HG03280 (cell line): Measurements from ENCODE around the gene TTN.

Experiments used
- ATAC-seq: cut with Tn5 transposase; IDR thresholded peaks from one replicate; pipeline ENCODE4 v1.9.1; 2021; ENCODE audit warnings: mild to moderate bottlenecking, moderate library complexity; ENCODE audit not compliant: unreplicated experiment

The TTN gene

DNA sequence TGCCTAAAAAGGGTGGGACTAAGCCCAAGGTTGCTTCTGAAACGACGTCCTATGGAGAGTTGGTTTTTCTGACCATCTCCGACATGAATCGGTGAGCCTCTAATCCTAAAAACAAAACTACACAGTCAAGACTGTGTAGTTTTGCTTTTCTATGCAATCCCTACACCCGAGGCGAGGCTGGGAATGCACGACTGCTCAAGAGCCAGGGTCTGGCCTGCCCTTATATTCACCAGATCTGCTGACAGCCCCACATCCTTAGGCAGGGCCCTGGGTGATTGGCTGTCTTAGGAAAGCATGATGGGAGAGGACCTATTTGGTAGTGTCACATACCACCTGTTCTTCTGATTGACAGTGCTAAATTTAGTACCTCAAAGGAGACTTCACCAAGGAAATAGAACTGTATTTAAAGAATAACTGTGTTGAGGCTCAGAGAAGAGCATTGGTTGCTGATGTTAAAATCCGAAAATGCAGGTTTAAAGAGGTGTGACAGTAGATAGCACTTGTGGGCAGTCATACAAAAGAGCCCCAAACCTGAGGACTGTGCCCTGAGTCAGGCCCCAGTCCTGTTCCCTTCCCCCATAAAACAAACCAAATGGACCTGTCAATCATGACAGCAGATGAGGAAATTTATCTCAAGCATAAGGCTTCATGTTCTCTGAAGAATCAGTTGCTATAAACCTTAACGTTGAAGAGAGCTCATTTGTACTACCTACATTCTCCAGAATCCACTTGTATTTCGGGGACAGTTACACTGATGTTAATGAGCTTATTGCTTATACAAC, at the start of gene TTN:
TSS of gene TTN (minus strand) at position 197 of the 782 bp plus-strand sequence. CDS start 2,781 bp downstream, outside the sequence.
- ATAC-seq = no peak

DNA sequence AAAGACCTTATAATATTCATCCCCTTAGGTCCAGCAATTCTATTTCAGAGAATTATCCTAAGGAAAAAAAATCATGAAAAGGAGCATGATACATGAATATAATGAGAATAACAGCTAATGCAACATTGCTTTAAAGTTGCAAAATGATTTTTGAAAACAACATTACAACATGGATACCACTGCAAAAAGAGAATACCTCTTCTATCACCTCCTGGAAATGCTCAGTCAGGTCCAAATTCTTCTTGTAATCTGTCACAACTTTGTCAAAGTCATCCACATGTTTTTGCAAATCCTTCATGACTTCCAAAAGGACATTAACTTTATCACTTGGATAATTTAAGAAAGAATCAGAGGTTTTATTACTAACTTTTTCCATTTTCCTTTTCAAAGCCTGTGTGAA, 47.9 kb upstream of the TTN start:
- ATAC-seq = no peak

DNA sequence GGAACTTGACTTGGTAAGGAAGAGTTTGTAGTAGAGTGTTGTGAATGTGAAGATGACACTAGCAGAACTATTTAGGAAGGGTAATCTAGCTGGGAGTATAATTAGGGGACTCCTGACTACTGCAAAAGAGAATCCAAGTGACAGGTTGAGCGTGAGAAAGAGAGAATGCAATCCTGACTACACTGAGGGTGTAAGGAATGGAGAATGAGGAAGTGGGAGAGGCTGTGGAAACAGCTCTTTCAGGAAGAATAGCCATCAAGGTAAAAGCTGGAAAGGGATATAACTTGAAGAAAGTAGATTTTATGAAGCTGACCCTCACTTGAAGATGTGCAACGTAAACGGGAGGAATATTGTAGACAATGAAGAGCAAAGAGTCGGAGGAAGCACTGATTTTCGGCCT, 41.1 kb upstream of the TTN start:
- no peak for ATAC-seq

DNA sequence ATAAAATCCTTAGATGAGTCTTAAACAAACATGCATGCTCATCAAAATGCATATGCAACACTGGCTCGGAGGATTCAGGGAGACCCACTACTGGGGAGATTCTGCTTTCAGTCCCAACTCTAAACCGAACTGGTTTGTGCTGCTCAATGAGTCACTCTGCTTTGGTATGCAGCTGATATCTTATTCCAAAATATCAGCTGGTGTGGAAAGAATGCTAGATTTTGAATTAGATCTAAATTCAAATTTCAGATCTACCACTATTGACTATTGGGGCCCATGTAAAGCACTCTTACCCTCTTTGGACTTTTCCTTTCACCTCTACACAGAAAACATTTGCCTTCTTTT, 39.2 kb upstream of the TTN start:
- ATAC-seq = no peak

DNA sequence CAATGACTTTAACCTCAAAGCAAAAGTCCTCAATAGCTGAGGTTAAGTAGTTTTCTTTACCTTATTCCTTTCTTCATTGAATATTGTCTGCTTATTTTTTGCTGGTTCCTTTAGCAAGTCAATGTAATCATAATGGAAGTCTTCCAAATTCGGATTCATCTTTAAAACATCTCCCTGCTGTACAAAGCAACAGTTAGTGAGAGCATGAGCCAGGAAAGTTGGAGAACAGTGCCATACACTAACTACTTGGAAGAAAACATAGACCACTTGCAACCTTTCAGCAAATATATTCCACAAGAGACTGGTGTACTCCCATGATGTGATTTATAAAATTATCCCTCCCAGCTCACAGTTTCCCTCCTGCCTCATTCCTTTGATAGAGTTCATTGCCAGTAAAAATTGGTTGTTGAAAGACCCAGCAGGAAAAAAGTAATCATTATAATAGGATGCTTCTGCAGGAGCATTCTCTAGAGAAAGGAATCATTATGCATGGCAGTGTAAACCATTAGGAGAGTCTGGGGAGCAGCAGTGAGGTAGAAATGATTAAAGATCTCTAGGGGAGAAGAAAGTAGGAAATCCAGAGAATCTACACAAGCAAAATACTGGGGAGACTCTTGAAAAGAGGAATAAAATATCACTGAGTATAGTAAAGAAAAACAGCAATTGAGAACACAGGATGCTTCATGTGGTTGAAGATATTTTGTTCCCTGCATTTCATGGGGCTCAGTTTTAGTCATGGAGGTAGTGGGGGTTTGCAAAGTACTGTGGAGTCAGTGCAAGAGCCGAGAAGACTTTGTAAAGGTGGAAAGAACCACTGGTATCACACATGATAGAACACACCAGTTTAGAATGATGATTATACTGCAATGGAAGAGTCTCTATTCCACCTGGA, 38.6 kb upstream of the TTN start:
- ATAC-seq = no peak

DNA sequence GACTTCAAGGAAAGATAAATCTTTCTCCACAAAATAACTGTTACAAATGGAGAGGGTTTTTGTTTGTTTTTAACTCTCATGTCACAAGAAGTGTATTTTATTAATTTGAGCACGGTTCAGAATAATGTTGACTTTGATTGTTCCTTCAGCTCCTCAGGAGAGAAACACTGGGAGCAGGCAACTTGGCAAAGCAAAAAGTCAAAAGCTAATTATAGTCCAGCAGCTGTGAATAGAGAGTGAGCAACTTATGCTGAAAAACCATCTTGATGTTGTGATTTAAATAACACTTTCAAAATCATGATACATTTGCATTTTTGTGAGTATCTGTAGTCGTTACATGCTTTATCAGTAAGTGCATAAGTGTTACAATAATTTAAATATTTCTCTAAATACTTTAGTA, 37.5 kb upstream of the TTN start:
- no peak for ATAC-seq

DNA sequence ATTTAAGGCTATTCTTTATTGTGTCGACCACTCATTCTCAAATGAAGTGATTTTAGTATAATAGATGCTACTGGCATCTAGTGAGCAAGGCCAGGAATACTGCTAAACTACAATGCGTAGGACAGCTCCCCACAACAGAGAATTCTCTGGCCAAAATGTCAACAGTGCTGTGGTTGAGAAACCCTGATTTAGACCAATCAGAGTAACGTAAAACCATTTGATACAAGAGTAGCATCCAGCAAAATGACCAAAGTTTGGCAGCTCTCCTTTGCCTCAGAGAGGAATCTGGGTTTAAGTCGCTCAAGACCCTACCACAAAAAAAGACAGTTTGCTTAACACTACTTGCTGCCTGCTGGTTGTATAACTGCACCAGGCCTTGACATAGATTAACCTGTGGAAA, 37.0 kb upstream of the TTN start:
- ATAC-seq = no peak

DNA sequence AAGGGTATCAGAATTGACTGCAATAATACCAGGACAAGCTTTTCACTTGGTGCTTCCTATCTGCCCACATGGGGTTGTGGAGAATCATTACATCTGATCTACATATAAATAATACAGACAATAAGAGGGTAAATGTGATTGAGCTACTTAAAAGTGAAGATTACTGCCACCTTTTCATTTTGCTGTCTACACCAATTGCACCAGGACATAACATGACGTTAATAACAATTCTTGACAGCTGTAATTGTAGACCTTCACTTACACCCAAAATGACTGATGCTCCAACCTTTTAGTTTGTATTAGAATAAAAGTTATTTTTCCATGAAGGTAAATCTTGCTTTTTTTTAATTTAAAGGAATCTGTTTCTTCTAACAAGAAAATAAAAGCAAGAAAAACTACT, 36.5 kb upstream of the TTN start:
- ATAC-seq = no peak

DNA sequence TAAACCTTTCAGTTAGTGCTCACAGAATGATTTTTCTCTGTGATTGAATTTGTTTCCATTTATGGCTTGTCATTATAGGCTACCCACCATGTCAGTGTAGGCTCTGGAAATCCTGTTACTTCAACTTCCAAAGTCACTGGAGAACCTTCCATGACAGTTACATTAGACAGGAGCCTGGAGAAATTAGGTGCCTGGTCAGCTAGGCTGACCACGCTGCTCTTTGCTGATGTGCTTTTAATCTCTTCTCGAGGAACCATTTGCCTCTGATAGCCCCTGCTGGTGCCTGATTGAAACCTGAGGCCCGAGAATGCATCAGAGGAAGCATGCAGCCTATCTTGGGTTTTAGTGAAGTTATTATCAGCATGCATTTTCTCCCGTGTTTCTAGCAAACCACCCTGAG, 29.6 kb upstream of the TTN start:
- ATAC-seq = no peak

DNA sequence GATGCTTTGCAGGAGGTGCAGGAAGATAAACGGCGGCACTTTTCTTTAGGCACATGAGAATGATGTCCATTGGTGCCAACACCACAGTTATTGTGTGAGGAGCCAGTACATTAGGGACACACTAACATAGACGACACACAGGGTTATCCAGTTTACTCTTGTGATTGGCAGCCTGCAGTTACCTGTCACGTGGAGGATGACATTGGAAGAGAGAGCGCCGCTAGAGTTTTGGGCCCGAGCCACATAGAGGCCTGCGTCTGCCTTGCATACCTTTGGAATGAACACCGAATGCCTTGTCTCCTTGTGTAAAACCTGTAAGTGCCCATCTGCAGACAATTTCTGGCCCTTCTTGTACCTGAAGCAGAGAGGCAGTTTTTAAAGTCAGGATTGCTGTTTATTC, 26.9 kb upstream of the TTN start:
- ATAC-seq = no peak

DNA sequence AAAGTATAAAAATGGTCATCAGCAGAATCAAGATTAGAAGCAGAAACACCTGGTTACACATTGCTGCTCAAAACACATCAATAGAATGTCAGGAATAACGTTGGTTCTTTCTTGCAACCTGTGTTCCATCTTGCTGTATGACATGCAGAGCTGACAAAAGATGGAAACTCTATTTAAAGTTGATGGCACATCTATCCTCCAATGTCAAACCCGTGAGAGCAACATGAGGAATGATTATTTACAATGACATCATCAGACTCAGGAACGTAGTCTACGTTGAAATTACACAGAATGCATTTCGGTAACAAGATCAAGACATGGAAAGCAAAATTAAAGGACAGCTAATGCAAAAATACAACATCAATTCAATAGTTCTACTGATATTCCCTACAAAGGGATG, 26.2 kb upstream of the TTN start:
- ATAC-seq = no peak

DNA sequence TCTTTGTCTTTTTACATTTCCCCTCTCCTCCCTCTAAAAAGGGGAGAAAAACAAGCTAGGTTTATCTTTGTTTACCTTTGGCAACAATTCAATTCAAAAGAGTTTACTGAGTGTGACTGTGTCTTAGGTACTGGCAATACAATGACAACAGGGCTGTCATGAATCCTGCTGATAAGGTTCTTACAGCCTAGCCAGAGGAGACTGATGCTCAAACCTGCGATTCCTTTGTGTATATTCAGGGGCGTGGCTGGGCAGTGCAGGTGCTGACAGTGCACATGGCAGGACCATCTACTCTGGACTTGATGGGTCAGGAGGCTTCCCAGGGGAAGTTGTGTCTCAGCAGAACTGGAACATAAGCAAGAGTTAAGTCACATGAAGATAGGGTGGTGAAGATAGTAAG, 23.2 kb upstream of the TTN start:
- ATAC-seq = no peak

DNA sequence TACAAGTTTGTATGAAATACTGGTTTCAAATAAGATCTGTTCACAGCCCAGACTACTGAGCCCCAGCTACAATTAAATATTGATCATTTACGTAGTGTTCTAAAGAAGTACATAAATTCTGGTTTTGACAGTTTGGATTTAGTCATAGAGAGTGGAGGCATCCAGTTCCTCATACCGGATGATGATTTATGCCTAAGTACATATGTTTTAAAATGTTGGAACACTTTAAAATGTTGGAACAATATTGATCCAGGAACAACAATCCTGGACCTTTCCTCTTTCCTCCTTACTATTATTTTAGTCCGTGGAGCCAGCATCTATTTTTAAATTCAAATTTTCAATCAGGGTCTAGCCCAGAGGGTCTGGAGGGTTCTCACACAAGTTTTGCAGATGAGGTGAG, 22.8 kb upstream of the TTN start:
- ATAC-seq = no peak

DNA sequence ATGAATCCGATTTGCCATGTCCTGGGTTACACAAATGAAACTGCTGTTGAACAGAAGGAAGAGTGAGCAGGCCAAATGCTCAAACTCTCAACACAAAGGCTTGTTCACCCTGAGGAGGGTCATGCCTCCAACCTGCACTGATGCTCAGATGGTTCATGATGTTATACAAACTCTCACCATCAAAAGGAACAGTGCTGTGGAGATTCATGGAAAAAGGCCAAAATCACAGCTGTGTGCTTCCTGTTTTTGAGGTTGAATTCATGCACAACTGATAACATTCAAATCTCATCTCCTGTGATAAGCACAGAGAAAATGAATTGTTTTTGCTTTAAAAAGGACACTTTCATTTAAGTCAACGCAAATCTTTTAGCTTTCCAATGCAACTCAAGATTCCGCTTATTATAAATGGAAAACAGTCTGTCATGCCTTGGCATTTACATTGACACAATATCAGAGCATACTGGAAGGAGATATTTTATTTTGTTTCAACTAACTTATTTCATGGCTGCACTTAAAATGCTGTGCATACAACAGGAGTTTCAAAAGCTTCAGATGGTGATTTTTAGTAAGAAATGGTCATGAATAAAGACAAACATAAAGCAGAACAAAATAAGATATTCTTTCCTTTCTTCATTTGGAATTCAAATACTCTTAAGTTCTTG, 22.2 kb upstream of the TTN start:
- ATAC-seq = no peak

DNA sequence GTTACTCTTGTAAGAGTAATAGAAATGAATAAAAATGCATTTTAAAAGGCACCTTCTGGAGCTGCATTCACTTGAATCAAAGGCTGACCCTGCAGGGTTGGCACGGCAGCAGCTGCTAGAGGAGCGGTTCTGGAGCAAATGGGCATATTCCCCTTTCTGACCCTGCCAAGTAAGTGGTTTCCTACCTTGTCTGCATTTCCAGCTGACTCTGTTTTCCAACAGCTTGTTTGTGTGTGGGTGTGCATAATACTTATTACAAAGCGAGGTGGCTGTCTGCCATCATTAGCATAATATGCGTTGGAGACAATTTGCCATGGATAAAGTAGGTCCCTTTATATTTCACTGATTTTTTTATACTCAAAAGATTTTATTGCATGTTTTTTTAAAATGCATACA, 21.3 kb upstream of the TTN start:
- no peak for ATAC-seq

DNA sequence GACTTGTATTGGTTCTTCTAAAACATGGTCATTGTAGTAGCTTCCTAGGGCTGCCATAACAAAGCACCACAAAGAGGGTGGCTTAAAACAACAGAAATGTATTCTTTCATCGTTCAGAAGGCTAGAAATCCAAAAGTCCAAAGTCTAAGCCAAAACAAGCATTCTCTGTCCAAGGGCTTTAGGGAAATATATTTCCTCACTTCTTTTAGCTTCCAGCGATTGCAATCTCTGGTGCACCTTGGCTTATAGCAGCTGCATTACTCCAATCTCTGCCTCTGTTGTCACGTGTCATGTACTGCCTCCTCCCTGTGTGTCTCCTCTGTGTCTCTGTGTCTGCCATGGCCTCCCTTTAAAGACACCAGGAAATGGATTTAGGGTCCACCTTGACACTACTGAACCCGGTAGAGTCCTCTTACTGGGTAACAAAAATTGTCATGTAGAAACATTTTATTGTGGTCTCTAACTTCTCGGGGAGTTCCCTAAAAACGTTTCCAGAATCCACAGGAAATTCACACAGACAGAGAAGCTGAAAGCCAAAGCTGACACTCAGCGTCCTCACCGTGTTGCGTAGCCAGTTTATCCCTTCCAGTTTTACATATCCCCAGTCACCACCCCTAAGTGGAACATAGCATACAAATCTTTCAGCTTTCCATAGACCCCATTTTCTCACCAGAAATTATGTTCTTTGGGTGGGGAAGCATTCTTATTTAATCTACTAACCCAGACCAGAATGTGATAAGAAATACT, 20.7 kb upstream of the TTN start:
- ATAC-seq = no peak

DNA sequence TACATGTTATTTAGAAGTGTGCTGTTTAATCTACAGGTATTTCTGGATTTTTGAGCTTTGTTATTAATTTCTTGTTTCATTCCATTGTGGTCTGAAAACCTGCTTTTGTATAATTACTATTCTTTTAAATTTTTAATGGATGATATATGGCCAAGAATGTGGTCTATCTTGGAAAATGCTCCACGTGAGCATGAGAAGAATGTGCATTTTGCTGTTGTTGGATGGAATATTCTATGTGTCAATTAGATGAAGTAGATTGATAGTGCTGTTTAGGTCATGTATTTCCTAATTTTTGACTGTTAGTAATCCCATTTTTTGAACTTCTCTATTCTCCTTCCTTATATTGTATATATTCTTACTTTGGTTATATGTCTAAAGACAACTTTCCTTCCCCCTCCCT, 19.9 kb upstream of the TTN start:
- no peak for ATAC-seq

DNA sequence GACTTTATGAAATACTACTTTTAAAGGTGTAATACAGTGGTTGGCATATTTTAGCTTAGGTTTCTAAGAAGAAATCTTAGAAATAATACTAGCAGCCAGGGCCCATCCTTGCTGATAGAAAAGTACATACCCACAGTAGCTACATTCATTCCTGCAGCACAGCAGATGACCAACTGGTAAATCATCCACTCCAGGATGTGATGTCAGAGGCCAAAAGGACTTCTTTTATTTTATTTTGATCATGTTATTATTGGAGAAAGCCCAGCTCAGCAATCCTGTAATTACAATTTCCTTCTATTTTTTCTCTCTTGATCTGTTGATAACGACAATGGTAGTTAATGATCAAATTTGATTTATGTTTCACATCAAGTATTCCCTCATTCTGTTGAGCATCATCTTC, 18.0 kb upstream of the TTN start:
- no peak for ATAC-seq

DNA sequence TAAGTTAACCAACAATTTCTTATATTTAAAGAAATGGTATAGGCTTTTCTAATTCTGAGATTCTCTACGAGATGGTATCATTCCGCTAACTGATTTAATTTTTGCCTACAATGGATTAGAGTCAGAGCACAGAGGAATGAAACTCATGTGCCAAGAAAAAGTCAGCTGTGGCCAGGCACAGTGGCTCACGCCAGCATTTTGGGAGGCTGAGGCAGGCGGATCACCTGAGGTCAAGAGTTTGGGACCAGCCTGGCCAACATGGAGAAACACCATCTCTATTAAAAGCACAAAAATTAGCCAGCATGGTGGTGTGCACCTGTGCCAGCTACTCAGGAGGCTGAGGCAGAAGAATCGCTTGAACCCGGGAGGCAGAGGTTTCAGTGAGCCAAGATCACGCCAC, 17.0 kb upstream of the TTN start:
- ATAC-seq = no peak

DNA sequence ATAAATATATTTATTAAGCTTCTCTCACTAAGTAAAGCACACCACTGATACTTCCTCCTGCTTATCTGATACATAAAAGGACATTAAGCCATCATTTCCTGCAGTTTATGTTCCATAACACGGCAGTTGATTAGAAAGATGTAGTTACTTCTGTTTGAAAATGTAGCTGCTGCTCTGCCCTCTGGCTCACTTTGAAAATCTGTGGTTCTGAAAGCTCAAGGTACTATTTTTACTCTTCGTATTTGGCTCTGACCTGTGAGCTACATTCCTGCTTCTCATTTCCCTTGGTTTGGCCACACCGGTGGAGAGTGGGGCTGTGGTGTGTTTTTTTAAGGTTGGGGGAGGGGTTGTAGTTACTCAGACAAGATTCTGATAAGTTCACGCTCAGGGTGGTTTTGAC, 12.8 kb upstream of the TTN start:
- ATAC-seq = peak; percentile 79
